Measurements from ENCODE around the gene BNIP3. TPM values are rescaled to one million over a fixed set of nuclear protein-coding genes. Genes with fewer than 3 reads are reported as not detected.

Gene BNIP3
- total RNA-seq, 1 experiment from 2014 or later: 57.1 TPM

DNA sequence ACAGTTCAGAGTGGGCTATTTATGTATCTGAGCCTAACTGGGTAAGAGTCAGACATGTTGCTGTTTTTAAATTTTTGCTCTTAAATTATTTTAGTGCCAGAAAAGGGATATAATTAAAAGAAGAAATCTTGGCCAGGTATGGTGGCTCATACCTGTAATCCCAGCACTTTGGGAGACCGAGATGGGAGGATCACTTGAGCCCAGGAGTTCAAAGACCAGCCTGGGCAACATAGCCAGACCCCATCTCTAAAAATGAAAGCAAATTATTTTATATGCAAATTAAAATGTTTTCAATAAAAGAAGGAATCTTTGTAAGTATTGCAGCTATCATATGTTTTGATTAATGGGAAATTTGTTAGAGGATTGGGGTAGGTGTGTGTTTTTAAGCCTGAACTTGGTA is 39.3 kb downstream of the BNIP3 start:
- H3K18ac ChIP-seq (ENCODE audit: insufficient read length, low read depth, low read length): no peak overlapping the region
- no peak overlapping the region for H4K91ac ChIP-seq (ENCODE audit: insufficient read length, low read depth, low read length)
- Mint-ChIP-seq H3K27ac (no peak overlapping the region), H3K9me3 (no peaks in the 10 kb centered on the region), H3K4me3 (no peak overlapping the region), H3K27me3 (ENCODE audit: low read depth) (no peaks in the 10 kb centered on the region), H3K4me1 (peaks cover 0 to under 1% of the 10 kb centered on the region in 2 experiments; a peak in 3 of 4 replicates), H3K36me3 (ENCODE audit: insufficient read depth in 1 of 3, low read depth in 3 of 3) (peaks cover 48 to 78% (median 77%) of the 10 kb centered on the region in 3 experiments; a peak in 6 of 7 replicates)
- no peak for DNase-seq
- H2AK5ac ChIP-seq (ENCODE audit: insufficient read length, low read length): no peak overlapping the region
- H2BK20ac ChIP-seq (ENCODE audit: low read depth, low read length, poor library complexity, severe bottlenecking): no peak overlapping the region
- H3K27me3 ChIP-seq (ENCODE audit: insufficient read depth, low read length): no peaks in the 10 kb centered on the region
- no peak overlapping the region for H3K4ac ChIP-seq (ENCODE audit: low read depth, low read length)
- no peak overlapping the region for H3T11ph ChIP-seq (ENCODE audit: low read length)
- no peak overlapping the region for H3K27ac ChIP-seq (ENCODE audit: insufficient read length, low read depth, low read length)
- H3K9me3 ChIP-seq (ENCODE audit: control insufficient read depth, low read depth, low read length): no peaks in the 10 kb centered on the region
- no peaks in the 10 kb centered on the region for H4K20me1 ChIP-seq (ENCODE audit: control insufficient read depth, insufficient read depth, insufficient read length)
- no peak overlapping the region for H3K56ac ChIP-seq (ENCODE audit: insufficient read length, low read depth, low read length)
- H3K79me1 ChIP-seq (ENCODE audit: insufficient read depth, low read depth, low read length, poor library complexity, severe bottlenecking): peaks cover 4% of the 10 kb centered on the region
- H2BK15ac ChIP-seq (ENCODE audit: low read depth, low read length): no peak overlapping the region
- no peak overlapping the region for H2BK5ac ChIP-seq (ENCODE audit: insufficient read length, low read length)
- H3K14ac ChIP-seq (ENCODE audit: insufficient read depth, low read length): no peak overlapping the region
- H2BK120ac ChIP-seq (ENCODE audit: low read depth, low read length, poor library complexity, severe bottlenecking): no peak overlapping the region
- H3K9ac ChIP-seq (ENCODE audit: extremely low read depth, insufficient read length, low read length): no peak overlapping the region
- H2BK12ac ChIP-seq (ENCODE audit: insufficient read length, low read depth, low read length): no peak overlapping the region
- TF ChIP-seq, protein P1, sequence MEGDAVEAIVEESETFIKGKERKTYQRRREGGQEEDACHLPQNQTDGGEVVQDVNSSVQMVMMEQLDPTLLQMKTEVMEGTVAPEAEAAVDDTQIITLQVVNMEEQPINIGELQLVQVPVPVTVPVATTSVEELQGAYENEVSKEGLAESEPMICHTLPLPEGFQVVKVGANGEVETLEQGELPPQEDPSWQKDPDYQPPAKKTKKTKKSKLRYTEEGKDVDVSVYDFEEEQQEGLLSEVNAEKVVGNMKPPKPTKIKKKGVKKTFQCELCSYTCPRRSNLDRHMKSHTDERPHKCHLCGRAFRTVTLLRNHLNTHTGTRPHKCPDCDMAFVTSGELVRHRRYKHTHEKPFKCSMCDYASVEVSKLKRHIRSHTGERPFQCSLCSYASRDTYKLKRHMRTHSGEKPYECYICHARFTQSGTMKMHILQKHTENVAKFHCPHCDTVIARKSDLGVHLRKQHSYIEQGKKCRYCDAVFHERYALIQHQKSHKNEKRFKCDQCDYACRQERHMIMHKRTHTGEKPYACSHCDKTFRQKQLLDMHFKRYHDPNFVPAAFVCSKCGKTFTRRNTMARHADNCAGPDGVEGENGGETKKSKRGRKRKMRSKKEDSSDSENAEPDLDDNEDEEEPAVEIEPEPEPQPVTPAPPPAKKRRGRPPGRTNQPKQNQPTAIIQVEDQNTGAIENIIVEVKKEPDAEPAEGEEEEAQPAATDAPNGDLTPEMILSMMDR (conservative IDR thresholded peaks at IDR 0.05): no peak
- H4K8ac ChIP-seq (replicated peaks; ENCODE audit: insufficient read length, low read depth, low read length): no peak overlapping the region
- H3K23me2 ChIP-seq (ENCODE audit: insufficient read length, low read depth, low read length, poor library complexity, severe bottlenecking): no peaks in the 10 kb centered on the region
- no peak overlapping the region for H3K23ac ChIP-seq (ENCODE audit: insufficient read length, low read depth, low read length)
- WGBS (ENCODE audit: extremely low coverage, insufficient read length, low lambda C conversion rate): no CpG with 5 or more reads among the region's 1 CpG
- no peaks in the 10 kb centered on the region for H3K4me1 ChIP-seq (ENCODE audit: insufficient read depth, low read length)
- H4K5ac ChIP-seq (ENCODE audit: insufficient read length, low read depth, low read length): no peak overlapping the region
- no peaks in the 10 kb centered on the region for H3K79me2 ChIP-seq (ENCODE audit: insufficient read depth, low read length)
- no peak overlapping the region for H3K4me2 ChIP-seq (ENCODE audit: insufficient read depth, insufficient read length, low read length)
- no peak overlapping the region for H2AFZ ChIP-seq (ENCODE audit: low read length)
